Measurements from ENCODE around the gene KLF12. TPM values are rescaled to one million over a fixed set of nuclear protein-coding genes. Genes with fewer than 3 reads are reported as not detected.

KLF12 gene
- 10 to 100 TPM; 26.9 to 32.0 (median 27.1) TPM for polyA plus RNA-seq (ENCODE audit: insufficient read length in 3 of 3)

DNA sequence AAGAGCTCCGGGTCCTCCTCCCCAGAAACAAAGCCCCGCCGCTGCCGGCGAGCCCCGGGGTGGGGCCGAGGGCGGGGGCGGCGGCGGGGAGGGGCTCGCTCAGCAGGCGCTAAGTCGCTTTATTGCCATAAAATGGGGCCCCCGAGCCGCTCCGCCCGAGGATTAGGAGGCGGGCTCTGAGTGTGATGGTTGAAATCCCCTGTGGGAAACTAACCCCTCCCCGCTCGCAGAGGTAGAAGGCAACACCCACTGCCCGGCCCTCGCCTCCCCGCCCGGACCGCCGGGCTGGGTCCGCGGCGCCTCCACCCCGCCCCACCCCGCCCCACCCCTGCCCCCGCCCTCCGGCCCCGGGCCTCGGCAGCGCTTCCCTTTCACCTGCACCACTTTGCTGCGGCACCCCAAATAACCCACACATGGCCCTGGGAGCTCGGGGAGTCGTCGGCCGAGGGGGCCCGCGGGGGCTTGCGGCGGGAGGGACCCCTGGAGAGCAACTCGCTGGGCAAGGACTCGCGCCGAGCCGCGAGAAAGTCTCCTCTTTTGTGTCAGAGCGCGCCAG, at the start of gene KLF12:
Gene KLF12 (minus strand): TSS at position 184 of the 556 bp plus-strand sequence.
- DNase-seq (ENCODE audit: low read depth in 3 of 3, low spot score in 2 of 3), result peak; percentile 73 to 83 (median 80)

DNA sequence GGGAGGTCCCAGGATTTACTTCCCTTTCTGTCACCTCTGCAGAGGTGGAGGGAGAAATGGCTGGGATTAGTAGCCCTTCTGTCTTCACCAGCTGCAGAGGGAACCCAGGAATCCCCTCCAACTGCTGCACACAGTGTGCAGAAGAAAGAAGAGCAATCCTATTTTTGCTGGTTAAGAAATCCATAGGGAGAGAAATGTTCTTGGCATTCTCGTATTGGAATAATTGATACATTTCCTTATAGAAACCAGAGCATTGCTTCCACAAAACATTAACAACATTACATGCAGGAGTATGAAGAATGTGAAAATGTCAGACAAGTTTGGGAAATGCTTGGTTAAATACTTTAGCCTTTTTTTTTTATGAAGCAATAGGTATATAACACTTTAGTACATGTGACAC, 48.3 kb upstream of the KLF12 start:
- no peak for DNase-seq (ENCODE audit: low read depth in 3 of 3, low spot score in 2 of 3)

- no peak for DNase-seq (ENCODE audit: low read depth in 3 of 3, low spot score in 2 of 3)
These were observed 40.6 kb upstream of the KLF12 start for GRCh38 chr13:74174810-74175209.

GRCh38 chr13:74173822-74174221, 39.6 kb upstream of the KLF12 start:
- DNase-seq (ENCODE audit: low read depth in 3 of 3, low spot score in 2 of 3), result no peak

DNA sequence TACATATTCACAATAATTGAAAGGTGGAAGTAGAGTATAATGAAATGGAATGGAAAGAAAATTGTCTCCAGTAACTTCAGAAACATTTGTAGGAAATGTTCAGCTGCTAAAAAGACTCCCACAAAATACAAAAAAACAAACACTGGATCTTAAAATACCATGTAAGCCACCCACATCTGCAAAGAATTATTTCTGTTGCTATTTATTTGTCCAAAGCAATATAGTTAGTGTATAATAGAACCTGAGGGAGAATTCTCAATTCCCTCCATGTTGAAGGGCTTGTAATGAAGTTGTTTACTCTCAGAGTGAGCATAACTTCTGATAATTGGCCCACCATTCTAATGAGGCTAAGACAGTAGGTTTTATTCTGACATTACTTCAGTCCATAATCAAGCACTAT, 37.4 kb upstream of the KLF12 start:
- no peak for DNase-seq (ENCODE audit: low read depth in 3 of 3, low spot score in 2 of 3)

GRCh38 chr13:74169676-74170075, 35.5 kb upstream of the KLF12 start:
- no peak for DNase-seq (ENCODE audit: low read depth in 3 of 3, low spot score in 2 of 3)

GRCh38 chr13:74168263-74168675, 34.1 kb upstream of the KLF12 start:
- no peak for DNase-seq (ENCODE audit: low read depth in 3 of 3, low spot score in 2 of 3)

DNA sequence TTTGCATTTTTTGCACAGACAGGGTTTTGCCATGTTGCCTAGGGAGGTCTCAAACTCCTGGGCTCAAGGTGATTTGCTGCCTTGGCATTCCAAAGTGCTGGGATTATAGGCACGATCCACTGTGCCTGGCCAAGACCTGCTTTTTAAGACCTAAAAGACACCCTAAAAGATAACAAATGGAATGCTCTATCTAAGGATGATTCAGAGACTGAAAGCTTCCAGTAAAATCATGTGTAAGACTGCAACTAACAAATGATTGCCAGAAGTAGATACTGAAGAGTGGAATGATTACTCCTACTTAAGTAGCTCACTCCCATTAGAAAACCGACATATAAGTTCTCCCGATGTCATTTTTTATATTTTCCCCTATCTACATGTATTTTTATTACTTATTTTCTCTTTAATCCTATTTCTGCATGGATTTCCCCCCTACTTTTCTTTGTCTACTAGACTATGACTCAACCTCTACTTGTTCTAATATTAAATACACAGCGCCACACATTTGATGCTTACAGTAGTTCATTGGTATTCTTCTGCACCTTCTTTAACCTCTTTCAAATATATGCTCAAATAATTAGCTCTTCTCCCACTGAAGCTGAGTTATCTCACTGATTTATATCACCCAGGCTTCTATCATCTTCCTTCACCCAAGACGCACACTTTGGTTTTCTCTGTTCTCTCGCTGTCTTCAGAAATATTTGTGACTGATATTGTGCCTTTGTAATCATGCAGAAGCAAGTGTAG, 32.2 kb upstream of the KLF12 start:
- no peak for DNase-seq (ENCODE audit: low read depth in 3 of 3, low spot score in 2 of 3)

DNA sequence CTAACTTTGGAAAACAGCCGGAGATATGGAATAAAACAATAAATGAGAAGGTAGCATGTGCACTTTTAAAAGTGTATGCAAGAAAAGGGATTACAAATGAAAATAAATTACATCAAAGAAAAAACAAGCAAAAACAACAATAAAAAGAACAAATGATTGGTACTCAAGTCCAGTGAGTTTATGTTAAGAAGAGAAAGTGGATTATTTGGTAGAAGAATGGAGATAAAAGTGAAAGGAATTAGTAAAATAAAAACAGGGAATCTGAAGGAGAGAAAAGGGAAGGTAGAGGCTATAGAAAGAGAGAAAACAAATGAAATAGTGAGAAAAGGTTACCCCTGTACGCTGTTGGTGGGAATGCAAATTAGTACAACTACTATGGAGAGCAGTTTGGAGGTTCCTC, 28.6 kb upstream of the KLF12 start:
- no peak for DNase-seq (ENCODE audit: low read depth in 3 of 3, low spot score in 2 of 3)

DNA sequence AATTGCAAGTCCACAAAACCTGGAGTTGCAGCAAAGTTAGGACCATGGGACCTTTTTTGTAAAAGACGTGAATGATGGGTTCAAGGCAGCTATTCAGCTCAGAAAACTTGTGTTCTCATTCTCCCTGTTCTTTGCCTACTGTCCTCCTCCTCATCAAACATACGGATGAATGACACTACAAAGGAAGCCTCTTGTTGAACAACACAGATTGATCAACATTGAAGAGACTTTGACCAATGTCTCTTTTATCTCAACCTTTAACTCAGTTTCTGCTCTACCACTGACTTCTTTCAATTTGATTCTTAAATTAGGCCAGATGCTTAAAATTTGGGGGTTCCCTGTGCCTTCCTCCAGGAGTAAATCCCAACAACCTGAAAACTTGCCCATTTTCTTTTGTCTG, 27.9 kb upstream of the KLF12 start:
- DNase-seq (ENCODE audit: low read depth in 3 of 3, low spot score in 2 of 3), result no peak

DNA sequence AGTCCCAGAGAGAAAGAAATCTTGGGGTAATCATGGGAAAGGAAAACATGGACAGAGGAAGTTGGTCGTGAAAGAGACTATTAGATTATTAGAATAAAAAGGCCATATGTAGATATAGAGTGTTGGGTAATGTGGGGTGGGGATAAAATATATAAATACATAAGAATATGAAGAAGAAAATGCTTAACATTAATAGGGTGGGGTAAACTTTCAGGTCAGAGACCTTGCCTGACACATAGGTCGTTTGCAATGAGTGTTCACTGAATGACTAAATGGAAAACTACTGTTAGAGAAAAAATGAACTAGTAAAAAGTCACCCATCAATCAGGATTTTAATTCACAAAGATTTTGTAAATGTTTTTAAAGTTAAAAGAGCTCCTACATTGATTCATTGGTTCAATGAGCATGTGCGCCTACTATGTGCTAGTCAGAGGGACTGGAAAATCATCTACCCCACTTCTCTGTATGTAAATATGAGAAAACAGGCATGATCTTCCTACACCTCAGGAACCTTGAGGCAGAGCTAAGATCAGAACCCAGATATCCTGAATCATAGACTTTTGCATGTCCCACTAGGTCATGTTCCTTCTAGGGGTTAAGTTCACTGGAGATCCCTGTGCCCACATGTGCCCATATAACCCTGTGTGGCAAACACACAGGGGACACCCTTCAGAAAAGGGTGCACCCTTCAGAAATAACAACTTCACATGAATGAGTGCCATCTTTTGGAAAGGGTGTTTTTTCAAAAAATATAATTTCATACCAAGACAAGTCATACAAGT, 24.6 kb upstream of the KLF12 start:
- DNase-seq (ENCODE audit: low read depth in 3 of 3, low spot score in 2 of 3), result no peak

- no peak for DNase-seq (ENCODE audit: low read depth in 3 of 3, low spot score in 2 of 3)
These were observed 23.8 kb upstream of the KLF12 start for GRCh38 chr13:74158028-74158427.

- DNase-seq (ENCODE audit: low read depth in 3 of 3, low spot score in 2 of 3), result no peak
These were observed 20.8 kb upstream of the KLF12 start for GRCh38 chr13:74154981-74155380.

GRCh38 chr13:74153316-74153715, 19.1 kb upstream of the KLF12 start:
- DNase-seq (ENCODE audit: low read depth in 3 of 3, low spot score in 2 of 3), result no peak

DNA sequence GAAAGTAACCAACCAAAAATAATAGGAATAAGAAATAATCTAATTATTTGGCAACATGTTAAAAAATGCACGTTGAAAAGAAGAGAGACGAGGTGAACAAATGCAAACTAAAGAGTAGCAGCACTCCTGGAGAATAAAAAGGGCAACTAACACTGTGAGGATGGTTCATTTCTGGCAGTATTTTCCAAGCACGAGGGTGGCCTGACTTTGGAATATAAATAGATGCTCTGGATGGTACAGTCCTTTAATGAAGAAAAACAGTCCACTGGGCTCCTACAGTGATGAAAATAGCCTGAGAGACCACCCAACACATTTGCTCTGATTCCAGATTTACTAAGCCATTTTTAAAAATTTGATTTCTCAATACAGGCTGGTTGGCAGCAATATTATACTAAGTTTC, 17.7 kb upstream of the KLF12 start:
- DNase-seq (ENCODE audit: low read depth in 3 of 3, low spot score in 2 of 3), result no peak

DNA sequence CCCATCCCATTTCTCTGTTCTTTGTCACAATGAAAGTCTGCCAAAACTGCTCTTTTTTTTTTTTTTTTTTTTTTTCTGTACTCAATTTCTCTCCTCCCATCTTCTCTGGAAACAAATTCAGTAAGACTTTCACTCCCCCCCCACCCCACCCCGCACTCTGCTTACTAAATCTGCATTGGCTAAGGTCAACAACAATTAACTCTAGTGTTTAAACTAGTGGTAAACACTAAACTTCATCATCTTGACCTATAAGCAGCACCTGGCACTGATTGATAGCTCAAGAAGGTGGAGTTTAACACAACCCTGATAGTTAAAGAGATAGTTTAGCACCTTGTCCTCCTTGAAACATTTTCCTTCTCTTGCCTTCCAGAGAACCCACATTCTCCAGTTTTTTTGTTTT, 14.1 kb upstream of the KLF12 start:
- no peak for DNase-seq (ENCODE audit: low read depth in 3 of 3, low spot score in 2 of 3)

DNA sequence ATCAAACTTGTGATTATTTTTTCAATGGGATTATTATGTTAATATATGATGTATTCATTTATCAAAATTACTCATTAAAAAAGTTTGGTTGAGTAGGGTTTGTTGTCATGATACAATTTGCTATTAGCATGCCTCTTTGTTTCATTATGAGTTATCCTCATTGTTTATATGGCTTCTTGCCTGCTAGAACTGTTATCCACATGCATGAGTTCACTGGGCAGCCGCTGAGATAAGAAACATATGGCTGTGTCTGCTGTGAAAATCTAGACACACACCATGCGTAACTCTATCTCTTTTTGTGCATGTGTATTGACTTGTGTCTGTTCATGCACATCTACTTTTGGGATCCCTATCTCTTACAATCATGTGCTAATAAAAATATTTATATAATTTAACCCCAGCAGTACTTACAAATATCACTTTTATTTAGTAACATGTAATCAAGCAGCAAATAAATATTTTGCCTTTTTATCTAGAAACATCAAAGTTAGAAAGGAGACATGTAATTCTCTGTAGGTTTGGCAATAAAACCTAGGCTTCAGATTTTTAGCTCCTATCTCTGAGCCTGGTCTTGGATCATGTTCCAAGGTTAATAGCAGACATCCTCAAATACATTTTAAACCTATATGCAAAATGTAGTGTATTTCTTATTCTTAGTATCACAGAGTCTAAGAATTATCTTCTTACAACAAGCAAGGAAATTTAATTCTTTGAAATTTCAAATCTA, 11.2 kb upstream of the KLF12 start:
- DNase-seq (ENCODE audit: low read depth in 3 of 3, low spot score in 2 of 3), result peak in 1 of 3 donors; percentile 57

DNA sequence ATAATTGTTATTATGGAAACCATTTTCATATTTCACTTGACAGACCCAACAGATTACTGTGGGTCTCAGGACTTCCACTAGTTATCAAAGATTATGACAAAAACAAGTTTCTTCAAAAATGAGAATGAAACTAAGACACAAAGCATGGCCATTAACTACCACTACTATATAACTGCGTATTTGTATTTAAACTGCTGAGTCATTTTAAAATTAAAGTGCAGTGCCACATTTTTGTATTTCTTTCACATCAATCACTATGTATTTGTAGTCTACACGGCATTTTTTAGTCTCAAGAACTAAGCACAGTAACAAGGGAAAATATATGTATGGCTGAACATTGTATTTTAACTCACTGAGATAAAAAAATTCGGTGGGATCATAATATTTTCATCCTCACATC, 10.1 kb upstream of the KLF12 start:
- no peak for DNase-seq (ENCODE audit: low read depth in 3 of 3, low spot score in 2 of 3)

- no peak for DNase-seq (ENCODE audit: low read depth in 3 of 3, low spot score in 2 of 3)
These were observed 8.1 kb upstream of the KLF12 start for GRCh38 chr13:74142257-74142656.

- no peak for DNase-seq (ENCODE audit: low read depth in 3 of 3, low spot score in 2 of 3)
These were observed 4.0 kb upstream of the KLF12 start for GRCh38 chr13:74138241-74138640.

GRCh38 chr13:74136084-74136658, 2.0 kb upstream of the KLF12 start:
- peak in 2 of 3 donors; percentile 48 to 53 for DNase-seq (ENCODE audit: low read depth in 3 of 3, low spot score in 2 of 3)
